MM.1S (cell line): ENCODE data around the gene PAMR1.

Source experiments
- DNase-seq: peaks from one replicate; pipeline ENCODE4 v3.0.0-alpha.2; 2015
- H2AFZ ChIP-seq: fragments of 300-600 bp; sonication (generic); 2 replicates; pipeline ENCODE4 v1.6.0; 2016; ENCODE audit warnings: antibody characterized with exemption, low read length
- H3F3A ChIP-seq: fragments of 300-600 bp; sonication (generic); 2 replicates; pipeline ENCODE4 v1.6.1; 2016; ENCODE audit warnings: mild to moderate bottlenecking, antibody characterized with exemption, low read length, moderate library complexity, mixed read lengths; ENCODE audit not compliant: insufficient read depth
- H3K27ac ChIP-seq: fragments of 300-600 bp; sonication (generic); 2 replicates; pipeline ENCODE4 v1.5.1; 2016; ENCODE audit warnings: mild to moderate bottlenecking, low read length
- H3K27me3 ChIP-seq: fragments of 300-600 bp; sonication (generic); replicated peaks from 2 replicates; pipeline ENCODE4 v1.6.0; 2016; ENCODE audit warnings: low read length; ENCODE audit not compliant: insufficient read depth
- H3K36me3 ChIP-seq: fragments of 300-600 bp; sonication (generic); replicated peaks from 2 replicates; pipeline ENCODE4 v1.6.1; 2016; ENCODE audit warnings: mild to moderate bottlenecking, low read length, mixed read lengths; ENCODE audit not compliant: insufficient read depth
- H3K4me1 ChIP-seq: fragments of 300-600 bp; sonication (generic); 2 replicates; pipeline ENCODE4 v1.6.1; 2016; ENCODE audit warnings: low read length, mixed read lengths
- H3K4me2 ChIP-seq: fragments of 300-600 bp; sonication (generic); 2 replicates; pipeline ENCODE4 v1.6.0; 2016; ENCODE audit warnings: low read depth, low read length
- H3K4me3 ChIP-seq: fragments of 300-600 bp; sonication (generic); 2 replicates; pipeline ENCODE4 v1.5.1; 2016; ENCODE audit warnings: low read length, mixed read lengths
- H3K79me2 ChIP-seq: fragments of 300-600 bp; sonication (generic); 2 replicates; pipeline ENCODE4 v1.6.1; 2016; ENCODE audit warnings: mixed run types, low read length, mixed read lengths
- H3K9ac ChIP-seq: fragments of 300-600 bp; sonication (generic); 2 replicates; pipeline ENCODE4 v1.6.1; 2016; ENCODE audit warnings: low read length, mixed read lengths
- H3K9me2 ChIP-seq: fragments of 300-600 bp; sonication (generic); replicated peaks from 2 replicates; pipeline ENCODE4 v1.6.1; 2016; ENCODE audit warnings: mild to moderate bottlenecking, low read length, mixed read lengths; ENCODE audit not compliant: insufficient read depth
- H3K9me3 ChIP-seq: fragments of 300-600 bp; sonication (generic); replicated peaks from 2 replicates; pipeline ENCODE4 v1.6.1; 2016; ENCODE audit warnings: mild to moderate bottlenecking, low read length, mixed read lengths; ENCODE audit not compliant: insufficient read depth
- H4K20me1 ChIP-seq: fragments of 300-600 bp; sonication (generic); 2 replicates; pipeline ENCODE4 v1.6.1; 2016; ENCODE audit warnings: mild to moderate bottlenecking, low read length, moderate library complexity, mixed read lengths; ENCODE audit not compliant: insufficient read depth
- CTCF ChIP-seq: fragments of 300-600 bp; sonication (generic); IDR thresholded peaks from 2 replicates; pipeline ENCODE4 v1.5.1; 2016; ENCODE audit warnings: antibody characterized with exemption, low read length, mixed read lengths
- EZH2 ChIP-seq: fragments of 300-600 bp; sonication (generic); optimal IDR thresholded peaks from 2 replicates; pipeline ENCODE3; 2017; ENCODE audit warnings: low read depth, mild to moderate bottlenecking, antibody characterized with exemption, low read length, mixed read lengths
- EZH2phosphoT487 ChIP-seq: fragments of 300-600 bp; sonication (generic); IDR thresholded peaks from 2 replicates; pipeline ENCODE4 v1.6.1; 2018; ENCODE audit warnings: antibody characterized with exemption, low read length

PAMR1 gene

GRCh38 chr11:35466058-35466457, 59.4 kb downstream of the PAMR1 start:
- no peak overlapping the region for H3K9ac ChIP-seq
- H3K9me2 ChIP-seq = no peaks in the 10 kb centered on the region
- no peak overlapping the region for H3K27ac ChIP-seq
- H4K20me1 ChIP-seq = no peaks in the 10 kb centered on the region
- no peaks in the 10 kb centered on the region for H3K4me1 ChIP-seq
- H3K27me3 ChIP-seq = no peaks in the 10 kb centered on the region
- H3K4me2 ChIP-seq = no peak overlapping the region
- DNase-seq = no peak
- TF ChIP-seq EZH2phosphoT487 = no peak
- no peak for TF ChIP-seq EZH2
- no peak for TF ChIP-seq CTCF
- H3K4me3 ChIP-seq = no peak overlapping the region
- H3K36me3 ChIP-seq = no peaks in the 10 kb centered on the region
- no peak overlapping the region for H2AFZ ChIP-seq
- no peaks in the 10 kb centered on the region for H3K9me3 ChIP-seq
- H3K79me2 ChIP-seq = no peaks in the 10 kb centered on the region
- no peaks in the 10 kb centered on the region for H3F3A ChIP-seq

GRCh38 chr11:35464308-35464707, 61.1 kb downstream of the PAMR1 start:
- Histone ChIP-seq H2AFZ (no peak overlapping the region), H3K4me1 (no peaks in the 10 kb centered on the region), H3K9me2 (no peaks in the 10 kb centered on the region), H3K27me3 (no peaks in the 10 kb centered on the region), H4K20me1 (no peaks in the 10 kb centered on the region), H3K9ac (no peak overlapping the region), H3K27ac (no peak overlapping the region), H3K79me2 (no peaks in the 10 kb centered on the region), H3K36me3 (no peaks in the 10 kb centered on the region), H3K9me3 (no peaks in the 10 kb centered on the region), H3K4me2 (no peak overlapping the region), H3K4me3 (no peak overlapping the region), H3F3A (no peaks in the 10 kb centered on the region)
- no peak for DNase-seq
- no peak for TF ChIP-seq CTCF
- no peak for TF ChIP-seq EZH2
- TF ChIP-seq EZH2phosphoT487 = no peak

- Histone ChIP-seq H3K36me3 (no peaks in the 10 kb centered on the region), H3F3A (no peaks in the 10 kb centered on the region), H2AFZ (no peak overlapping the region), H3K79me2 (no peaks in the 10 kb centered on the region), H3K4me1 (no peaks in the 10 kb centered on the region), H3K9me2 (no peaks in the 10 kb centered on the region), H3K9me3 (no peaks in the 10 kb centered on the region), H3K27ac (no peak overlapping the region), H3K9ac (no peak overlapping the region), H3K27me3 (no peaks in the 10 kb centered on the region), H3K4me2 (no peak overlapping the region), H4K20me1 (no peaks in the 10 kb centered on the region), H3K4me3 (no peak overlapping the region)
- TF ChIP-seq EZH2phosphoT487 (no peak), EZH2 (no peak)
- DNase-seq = no peak
Measured at GRCh38 chr11:35463331-35463751, 62.1 kb downstream of the PAMR1 start.

- Histone ChIP-seq H3K36me3 (no peaks in the 10 kb centered on the region), H3K27me3 (no peaks in the 10 kb centered on the region), H3K4me2 (no peak overlapping the region), H3K27ac (no peak overlapping the region), H3K9ac (no peak overlapping the region), H3K4me1 (no peaks in the 10 kb centered on the region), H3K9me2 (no peaks in the 10 kb centered on the region), H3K9me3 (no peaks in the 10 kb centered on the region), H3K79me2 (no peaks in the 10 kb centered on the region), H3K4me3 (no peak overlapping the region), H2AFZ (no peak overlapping the region), H4K20me1 (no peaks in the 10 kb centered on the region), H3F3A (no peaks in the 10 kb centered on the region)
- DNase-seq = no peak
- TF ChIP-seq CTCF (no peak), EZH2 (no peak), EZH2phosphoT487 (no peak)
Measured at GRCh38 chr11:35461917-35462538, 63.4 kb downstream of the PAMR1 start.
